ENCODE measurements around the gene HOXD12.

GRCh38 chr2:176130957-176131847, 31.6 kb downstream of the HOXD12 start:
- TF ChIP-seq CTCF (IDR thresholded peaks at IDR 0.05; ENCODE audit: low read length) (no peak), EZH2 (IDR thresholded peaks at IDR 0.05; ENCODE audit: borderline replicate concordance, low read length) (no peak)
